ENCODE data around the gene YBX3.
A peak's percentile ranks its signal among the peaks of the same experiment; 100 is the strongest.

YBX3 gene

GRCh38 chr12:10722905-10723746, at the start of gene YBX3:
Gene YBX3, minus strand, starts transcription at chr12:10723323. Its CDS starts 212 bp downstream, at chr12:10723111.
- TF ChIP-seq, protein P1, sequence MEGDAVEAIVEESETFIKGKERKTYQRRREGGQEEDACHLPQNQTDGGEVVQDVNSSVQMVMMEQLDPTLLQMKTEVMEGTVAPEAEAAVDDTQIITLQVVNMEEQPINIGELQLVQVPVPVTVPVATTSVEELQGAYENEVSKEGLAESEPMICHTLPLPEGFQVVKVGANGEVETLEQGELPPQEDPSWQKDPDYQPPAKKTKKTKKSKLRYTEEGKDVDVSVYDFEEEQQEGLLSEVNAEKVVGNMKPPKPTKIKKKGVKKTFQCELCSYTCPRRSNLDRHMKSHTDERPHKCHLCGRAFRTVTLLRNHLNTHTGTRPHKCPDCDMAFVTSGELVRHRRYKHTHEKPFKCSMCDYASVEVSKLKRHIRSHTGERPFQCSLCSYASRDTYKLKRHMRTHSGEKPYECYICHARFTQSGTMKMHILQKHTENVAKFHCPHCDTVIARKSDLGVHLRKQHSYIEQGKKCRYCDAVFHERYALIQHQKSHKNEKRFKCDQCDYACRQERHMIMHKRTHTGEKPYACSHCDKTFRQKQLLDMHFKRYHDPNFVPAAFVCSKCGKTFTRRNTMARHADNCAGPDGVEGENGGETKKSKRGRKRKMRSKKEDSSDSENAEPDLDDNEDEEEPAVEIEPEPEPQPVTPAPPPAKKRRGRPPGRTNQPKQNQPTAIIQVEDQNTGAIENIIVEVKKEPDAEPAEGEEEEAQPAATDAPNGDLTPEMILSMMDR (IDR thresholded peaks at IDR 0.05; ENCODE audit: low read length, missing control alignments), result no peak
- DNase-seq (ENCODE audit: low read depth), result peak; percentile 90
- peak within 1 kb of the TSS; percentile 92 for H3K4me3 ChIP-seq (replicated peaks; ENCODE audit: low read depth, low read length)

- TF ChIP-seq, protein P1 (IDR thresholded peaks at IDR 0.05; ENCODE audit: low read length, missing control alignments), result peak; percentile 64
- no peak overlapping the region for H3K4me3 ChIP-seq (replicated peaks; ENCODE audit: low read depth, low read length)
- DNase-seq (ENCODE audit: low read depth), result peak; percentile 74
Observed at GRCh38 chr12:10771132-10771733, 48.1 kb upstream of the YBX3 start.

- no peak for DNase-seq (ENCODE audit: low read depth)
- TF ChIP-seq, protein P1 (IDR thresholded peaks at IDR 0.05; ENCODE audit: low read length, missing control alignments), result no peak
- H3K4me3 ChIP-seq (replicated peaks; ENCODE audit: low read depth, low read length), result no peak overlapping the region
Observed at GRCh38 chr12:10759657-10760056, 36.5 kb upstream of the YBX3 start.

- DNase-seq (ENCODE audit: low read depth), result no peak
- no peak overlapping the region for H3K4me3 ChIP-seq (replicated peaks; ENCODE audit: low read depth, low read length)
- TF ChIP-seq, protein P1 (IDR thresholded peaks at IDR 0.05; ENCODE audit: low read length, missing control alignments), result no peak
Observed at GRCh38 chr12:10756194-10756593, 33.1 kb upstream of the YBX3 start.

DNA sequence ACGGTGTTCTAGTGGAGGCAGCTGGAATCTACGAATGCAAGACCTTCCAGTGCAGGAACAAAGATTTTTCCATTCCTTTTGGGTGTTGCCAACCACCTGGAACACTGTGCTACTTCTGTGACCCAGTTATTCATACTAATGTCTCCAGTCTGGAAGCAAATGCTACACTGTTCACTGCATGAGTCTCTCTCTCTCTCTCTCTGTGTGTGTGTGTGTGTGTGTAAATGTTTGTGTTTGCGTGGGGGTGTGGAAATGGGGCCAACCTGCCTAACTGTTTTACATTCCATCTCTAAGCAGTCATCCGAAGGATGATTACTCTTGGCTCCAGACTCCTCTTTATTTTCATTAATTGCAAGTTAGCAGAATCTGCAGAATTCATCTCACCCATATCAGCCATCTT, 29.9 kb upstream of the YBX3 start:
- no peak overlapping the region for H3K4me3 ChIP-seq (replicated peaks; ENCODE audit: low read depth, low read length)
- DNase-seq (ENCODE audit: low read depth), result peak; percentile 43
- TF ChIP-seq, protein P1 (IDR thresholded peaks at IDR 0.05; ENCODE audit: low read length, missing control alignments), result no peak

- H3K4me3 ChIP-seq (replicated peaks; ENCODE audit: low read depth, low read length), result no peak overlapping the region
- TF ChIP-seq, protein P1 (IDR thresholded peaks at IDR 0.05; ENCODE audit: low read length, missing control alignments), result no peak
- no peak for DNase-seq (ENCODE audit: low read depth)
Observed at GRCh38 chr12:10750385-10750727, 27.2 kb upstream of the YBX3 start.
